Suprapubic skin (tissue), 4 donors: ENCODE results near the gene RC3H2. TPM values are rescaled to one million over a fixed set of nuclear protein-coding genes. Genes with fewer than 3 reads are reported as not detected.

Experiments used
- DNase-seq, 2 donors: peaks; one replicate each; pipeline ENCODE4 v3.0.0-alpha.2; 2019; ENCODE audit warnings: low spot score in 2 of 2
- H3K27ac ChIP-seq: fragments of 200-600 bp; sonication (generic); one replicate; pipeline ENCODE4 v1.5.1; 2019
- H3K27me3 ChIP-seq: fragments of 200-600 bp; sonication (generic); one replicate; pipeline ENCODE4 v1.5.1; 2019
- H3K36me3 ChIP-seq: fragments of 200-600 bp; sonication (generic); one replicate; pipeline ENCODE4 v1.5.1; 2019
- H3K4me1 ChIP-seq: fragments of 200-600 bp; sonication (generic); one replicate; pipeline ENCODE4 v1.5.1; 2019
- H3K4me3 ChIP-seq: fragments of 200-600 bp; sonication (generic); one replicate; pipeline ENCODE4 v1.5.1; 2019; ENCODE audit warnings: mild to moderate bottlenecking
- H3K9me3 ChIP-seq: fragments of 200-600 bp; sonication (generic); one replicate; pipeline ENCODE4 v1.5.1; 2019
- CTCF ChIP-seq, 2 donors: fragments of 200-600 bp in 1 of 2; fragments of 450-650 bp in 1 of 2; sonication (generic) in 1 of 2; IDR thresholded peaks; one replicate each; pipeline ENCODE4 v1.5.1; 2016 to 2019; ENCODE audit warnings: antibody characterized with exemption in 2 of 2, mild to moderate bottlenecking in 1 of 2, moderate library complexity in 1 of 2
- EP300 ChIP-seq: sonication (generic); formaldehyde crosslinking; IDR thresholded peaks from one replicate; pipeline ENCODE4 v1.6.1; 2017; ENCODE audit warnings: antibody characterized with exemption
- POLR2A ChIP-seq, 2 donors: fragments of 450-650 bp; IDR thresholded peaks; one replicate each; pipeline ENCODE4 v1.6.1; 2017; ENCODE audit warnings: antibody characterized with exemption in 2 of 2, mild to moderate bottlenecking in 2 of 2, moderate library complexity in 2 of 2
- POLR2AphosphoS5 ChIP-seq, 3 donors: sonication (generic); formaldehyde crosslinking; IDR thresholded peaks; one replicate each; pipeline ENCODE4 v1.6.1; 2017; ENCODE audit warnings: antibody characterized with exemption in 3 of 3
- WGBS: methylation state at CpG from one replicate; pipeline ENCODE4 v1.1.5; 2018; 5-methylcytosine and 5-hydroxymethylcytosine counted together
- total RNA-seq, 4 donors: library from RNA; depleted of rRNA; stranded (reverse); fragments of >200 nt; gene quantifications; one replicate each; pipeline ENCODE4 v1.1.0, GENCODE V29; 2016

The RC3H2 gene
- total RNA-seq, 4 donors from 2014 or later, result 24.2 to 59.2 (median 28.6) TPM

- Histone ChIP-seq H3K27me3 (no peaks in the 10 kb centered on the region), H3K27ac (no peak overlapping the region), H3K4me3 (no peak overlapping the region), H3K36me3 (no peaks in the 10 kb centered on the region), H3K9me3 (no peaks in the 10 kb centered on the region), H3K4me1 (peaks cover 25% of the 10 kb centered on the region)
- TF ChIP-seq CTCF (IDR thresholded peaks at IDR 0.05) (no peak), POLR2AphosphoS5 (IDR thresholded peaks at IDR 0.05) (no peak), EP300 (no peak), POLR2A (IDR thresholded peaks at IDR 0.05) (no peak)
- WGBS, result 73% methylated on average over 1 of the region's 1 CpG
- no peak for DNase-seq
Observed at GRCh38 chr9:122807271-122807900, 97.8 kb downstream of the RC3H2 start.

GRCh38 chr9:122806661-122807060 is 98.5 kb downstream of the RC3H2 start:
- H3K4me3 ChIP-seq, result no peak overlapping the region
- 88% methylated on average over 4 of the region's 4 CpGs for WGBS
- H3K36me3 ChIP-seq, result no peaks in the 10 kb centered on the region
- H3K27ac ChIP-seq, result no peak overlapping the region
- peaks cover 25% of the 10 kb centered on the region for H3K4me1 ChIP-seq
- TF ChIP-seq POLR2A (IDR thresholded peaks at IDR 0.05), result no peak
- no peak for TF ChIP-seq CTCF (IDR thresholded peaks at IDR 0.05)
- TF ChIP-seq EP300, result no peak
- TF ChIP-seq POLR2AphosphoS5 (IDR thresholded peaks at IDR 0.05), result no peak
- H3K9me3 ChIP-seq, result no peaks in the 10 kb centered on the region
- DNase-seq, result no peak
- H3K27me3 ChIP-seq, result no peaks in the 10 kb centered on the region

- WGBS, result 94% methylated on average over 26 of the region's 30 CpGs
- Histone ChIP-seq H3K9me3 (no peaks in the 10 kb centered on the region), H3K27me3 (no peaks in the 10 kb centered on the region), H3K4me3 (no peak within 1 kb of the TSS), H3K4me1 (no peaks in the 10 kb centered on the region), H3K27ac (no peak within 1 kb of the TSS), H3K36me3 (no peaks in the 10 kb centered on the region)
- TF ChIP-seq EP300, result no peak
- TF ChIP-seq POLR2AphosphoS5 (IDR thresholded peaks at IDR 0.05), result no peak
- TF ChIP-seq CTCF (IDR thresholded peaks at IDR 0.05), result no peak
- no peak for TF ChIP-seq POLR2A (IDR thresholded peaks at IDR 0.05)
- DNase-seq, result no peak
Observed at GRCh38 chr9:122800066-122801060, 104.8 kb downstream of the RC3H2 start, which contains the start of gene OR1K1. Gene OR1K1 (plus strand): TSS chr9:122800123. CDS start chr9:122800123, 0 bp downstream.

GRCh38 chr9:122797316-122798063 is 107.7 kb downstream of the RC3H2 start:
- no peak for DNase-seq
- TF ChIP-seq POLR2A (IDR thresholded peaks at IDR 0.05) (no peak), POLR2AphosphoS5 (IDR thresholded peaks at IDR 0.05) (no peak), EP300 (no peak), CTCF (IDR thresholded peaks at IDR 0.05) (no peak)
- no peaks in the 10 kb centered on the region for H3K9me3 ChIP-seq
- H3K36me3 ChIP-seq, result no peaks in the 10 kb centered on the region
- H3K27me3 ChIP-seq, result no peaks in the 10 kb centered on the region
- H3K4me1 ChIP-seq, result no peaks in the 10 kb centered on the region
- H3K4me3 ChIP-seq, result no peak overlapping the region
- 79% methylated on average over 4 of the region's 6 CpGs for WGBS
- H3K27ac ChIP-seq, result no peak overlapping the region

Other genes starting within 250 kb of the RC3H2 start
- 1 to 10 TPM in 1 of 4 donors, not detected in 3; 2.6 TPM for gene OR1B1, start 247.7 kb downstream of the RC3H2 start, total RNA-seq
- not detected for gene OR1L1, start 243.6 kb downstream of the RC3H2 start, total RNA-seq
- not detected for gene OR1L3, start 230.2 kb downstream of the RC3H2 start, total RNA-seq
- not detected for gene OR1L4, start 181.4 kb downstream of the RC3H2 start, total RNA-seq
- gene OR1L6, start 163.1 kb downstream of the RC3H2 start, total RNA-seq, result not detected
- not detected for gene OR5C1, start 116.4 kb downstream of the RC3H2 start, total RNA-seq
- not detected for gene OR1K1, start 105.2 kb downstream of the RC3H2 start, total RNA-seq
- 10 to 100 TPM; 13.8 to 21.7 (median 18.1) TPM for gene PDCL, start 76.8 kb downstream of the RC3H2 start, total RNA-seq
- 1 to 10 TPM; 3.9 to 8.7 (median 6.0) TPM for gene ZBTB6, start 8.0 kb upstream of the RC3H2 start, total RNA-seq
- gene ZBTB26, start 26.2 kb upstream of the RC3H2 start, total RNA-seq, result 1 to 10 TPM; 3.7 to 6.4 (median 4.8) TPM
- gene RABGAP1, start 35.7 kb upstream of the RC3H2 start, total RNA-seq, result 100 to 1,000 TPM in 1 of 4 donors, 10 to 100 TPM in 3; 31.4 to 115 (median 64.4) TPM
- gene GPR21, start 128.3 kb upstream of the RC3H2 start, total RNA-seq, result 1 to 10 TPM in 3 of 4 donors, not detected in 1; 1.0 to 4.7 (median 1.0) TPM